Mucosa of descending colon (tissue), 3 donors: Measurements from ENCODE around the gene C1QA. TPM values are rescaled to one million over a fixed set of nuclear protein-coding genes. Genes with fewer than 3 reads are reported as not detected.

ENCODE experiments used
- ATAC-seq: fragments of 200-7000 bp; cut with Tn5 transposase; one replicate; pipeline ENCODE4 v1.9.1; 2020; ENCODE audit warnings: mild to moderate bottlenecking, moderate library complexity
- DNase-seq, 3 donors: peaks; one replicate each; pipeline ENCODE4 v3.0.0-alpha.2; 2020
- H3K36me3 ChIP-seq: fragments of 200-600 bp; one replicate; pipeline ENCODE4 v1.8.0; 2021; ENCODE audit warnings: low read depth, mild to moderate bottlenecking
- H3K4me1 ChIP-seq: fragments of 200-600 bp; one replicate; pipeline ENCODE4 v1.8.0; 2021; ENCODE audit warnings: low read depth, mild to moderate bottlenecking
- H3K4me3 ChIP-seq: fragments of 200-600 bp; one replicate; pipeline ENCODE4 v1.8.0; 2021; ENCODE audit warnings: mild to moderate bottlenecking
- H3K9me3 ChIP-seq: fragments of 200-600 bp; one replicate; pipeline ENCODE4 v1.8.0; 2021; ENCODE audit warnings: mild to moderate bottlenecking
- intact Hi-C, 2 donors: fragments of 100-400 bp; cut with DNase I in 1 of 2; cut with micrococcal nuclease in 1 of 2; formaldehyde crosslinking; loops; one replicate each; pipeline versions ENCODE4 v1.11.0 to v1.11.1; 2022; cut with DNase I, micrococcal nuclease
- total RNA-seq, 3 donors: library from RNA; stranded (reverse); fragmentation: NEBNext Ultra II Directional in 2 of 3; extraction: Animal tissue kit (Norgen Biotek cat#: 25700) in 2 of 3; gene quantifications; one replicate each; pipeline versions ENCODE4 v1.2.1 to v1.2.4, GENCODE V29; 2021 to 2023
- TF ChIP-seq, protein P1 (sequence below): fragments of 200-600 bp; IDR thresholded peaks from one replicate; pipeline ENCODE4 v1.8.0; 2022; ENCODE audit warnings: antibody characterized with exemption, mild to moderate bottlenecking
- donor health status: DM: no; HTN: no; CAD: no; lungs with moderate emphysema.
- donor health status: DM: no; HTN: no; CAD: no.
- donor health status: DM: no; HTN: yes; CAD: no.

Gene C1QA
- total RNA-seq, 3 donors from 2014 or later: 30.1 to 167 (median 134) TPM

GRCh38 chr1:22635436-22635835 is 992 bp upstream of the C1QA start:
- ATAC-seq (peak; percentile 14), DNase-seq (no peak)
- no peaks in the 10 kb centered on the region for H3K36me3 ChIP-seq
- intact Hi-C loops: no loop called here
- TF ChIP-seq, protein P1, sequence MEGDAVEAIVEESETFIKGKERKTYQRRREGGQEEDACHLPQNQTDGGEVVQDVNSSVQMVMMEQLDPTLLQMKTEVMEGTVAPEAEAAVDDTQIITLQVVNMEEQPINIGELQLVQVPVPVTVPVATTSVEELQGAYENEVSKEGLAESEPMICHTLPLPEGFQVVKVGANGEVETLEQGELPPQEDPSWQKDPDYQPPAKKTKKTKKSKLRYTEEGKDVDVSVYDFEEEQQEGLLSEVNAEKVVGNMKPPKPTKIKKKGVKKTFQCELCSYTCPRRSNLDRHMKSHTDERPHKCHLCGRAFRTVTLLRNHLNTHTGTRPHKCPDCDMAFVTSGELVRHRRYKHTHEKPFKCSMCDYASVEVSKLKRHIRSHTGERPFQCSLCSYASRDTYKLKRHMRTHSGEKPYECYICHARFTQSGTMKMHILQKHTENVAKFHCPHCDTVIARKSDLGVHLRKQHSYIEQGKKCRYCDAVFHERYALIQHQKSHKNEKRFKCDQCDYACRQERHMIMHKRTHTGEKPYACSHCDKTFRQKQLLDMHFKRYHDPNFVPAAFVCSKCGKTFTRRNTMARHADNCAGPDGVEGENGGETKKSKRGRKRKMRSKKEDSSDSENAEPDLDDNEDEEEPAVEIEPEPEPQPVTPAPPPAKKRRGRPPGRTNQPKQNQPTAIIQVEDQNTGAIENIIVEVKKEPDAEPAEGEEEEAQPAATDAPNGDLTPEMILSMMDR: no peak
- H3K4me1 ChIP-seq: no peaks in the 10 kb centered on the region
- H3K9me3 ChIP-seq: no peaks in the 10 kb centered on the region
- H3K4me3 ChIP-seq: no peak overlapping the region

GRCh38 chr1:22636927-22637326 is 499 bp downstream of the C1QA start:
- H3K36me3 ChIP-seq: no peaks in the 10 kb centered on the region
- intact Hi-C loops: no loop called here
- DNase-seq: no peak
- no peak for ATAC-seq
- TF ChIP-seq, protein P1: no peak
- H3K9me3 ChIP-seq: no peaks in the 10 kb centered on the region
- no peak overlapping the region for H3K4me3 ChIP-seq
- H3K4me1 ChIP-seq: no peaks in the 10 kb centered on the region

DNA sequence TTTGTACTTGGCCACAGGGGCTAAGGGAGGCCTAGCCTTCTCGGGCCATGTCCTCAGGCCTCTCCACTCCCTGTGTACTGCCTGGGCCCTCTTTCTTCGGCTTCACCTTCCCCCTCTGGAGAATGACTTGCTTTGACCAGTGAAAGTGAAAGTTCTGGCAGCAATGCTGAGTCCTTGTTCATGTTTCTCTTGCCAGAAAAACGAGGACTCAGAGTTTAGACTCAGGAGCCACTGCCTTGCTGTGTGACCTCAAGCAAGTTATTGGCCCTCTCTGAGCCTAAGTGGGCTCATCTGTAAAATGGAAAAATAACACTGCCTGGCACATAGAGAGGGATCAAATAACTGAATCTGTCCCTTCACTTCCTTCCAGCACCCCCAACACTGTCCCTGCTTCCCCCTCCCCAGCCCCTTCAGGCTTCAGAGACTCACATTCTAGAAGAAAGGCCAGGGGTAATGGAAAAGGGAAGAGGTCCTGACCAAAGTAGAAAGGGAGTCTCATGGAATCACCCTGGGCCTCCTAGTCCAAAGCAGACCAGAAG is 1.5 kb downstream of the C1QA start:
- Histone ChIP-seq H3K36me3 (no peaks in the 10 kb centered on the region), H3K4me1 (no peaks in the 10 kb centered on the region), H3K4me3 (no peak overlapping the region), H3K9me3 (no peaks in the 10 kb centered on the region)
- TF ChIP-seq, protein P1: no peak
- no peak for DNase-seq
- intact Hi-C loops: no loop called here
- ATAC-seq: no peak

GRCh38 chr1:22638476-22639234 is 2.2 kb downstream of the C1QA start:
- no peak overlapping the region for H3K4me3 ChIP-seq
- intact Hi-C loops: no loop called here

DNA sequence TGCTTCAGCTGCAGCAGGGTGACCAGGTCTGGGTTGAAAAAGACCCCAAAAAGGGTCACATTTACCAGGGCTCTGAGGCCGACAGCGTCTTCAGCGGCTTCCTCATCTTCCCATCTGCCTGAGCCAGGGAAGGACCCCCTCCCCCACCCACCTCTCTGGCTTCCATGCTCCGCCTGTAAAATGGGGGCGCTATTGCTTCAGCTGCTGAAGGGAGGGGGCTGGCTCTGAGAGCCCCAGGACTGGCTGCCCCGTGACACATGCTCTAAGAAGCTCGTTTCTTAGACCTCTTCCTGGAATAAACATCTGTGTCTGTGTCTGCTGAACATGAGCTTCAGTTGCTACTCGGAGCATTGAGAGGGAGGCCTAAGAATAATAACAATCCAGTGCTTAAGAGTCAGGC is 2.9 kb downstream of the C1QA start:
- DNase-seq (peak in 1 of 3 donors; percentile 27), ATAC-seq (no peak)
- Histone ChIP-seq H3K36me3 (no peaks in the 10 kb centered on the region), H3K9me3 (no peaks in the 10 kb centered on the region), H3K4me3 (no peak overlapping the region), H3K4me1 (no peaks in the 10 kb centered on the region)
- intact Hi-C loops: no loop called here
- TF ChIP-seq, protein P1: no peak

More at GRCh38 chr1:22638476-22639234, 2.2 kb downstream of the C1QA start:
- TF ChIP-seq, protein P1: no peak
- DNase-seq: no peak
- H3K4me1 ChIP-seq: no peaks in the 10 kb centered on the region
- H3K36me3 ChIP-seq: no peaks in the 10 kb centered on the region
- no peak for ATAC-seq
- no peaks in the 10 kb centered on the region for H3K9me3 ChIP-seq
